ENCODE measurements around the gene MAGEA8.
"Not testable (repeated sequence)": the region's sequence is repeated elsewhere in the genome, so short reads cannot be mapped to it uniquely, and the experiment has no call there.

MAGEA8 gene

GRCh38 chrX:149881081-149881711 is at the start of gene MAGEA8:
MAGEA8 (plus strand) TSS chrX:149881183; CDS start chrX:149884273, 3,090 bp downstream.
- DNase-seq (ENCODE audit: low read depth in 4 of 4, low spot score in 1 of 4) = no peak

GRCh38 chrX:149831473-149831872 is 49.5 kb upstream of the MAGEA8 start:
- DNase-seq (ENCODE audit: low read depth in 4 of 4, low spot score in 1 of 4) = no peak

GRCh38 chrX:149836728-149837127 is 44.3 kb upstream of the MAGEA8 start:
- not testable (repeated sequence) for DNase-seq (ENCODE audit: low read depth in 4 of 4, low spot score in 1 of 4)

GRCh38 chrX:149837167-149837566 is 43.8 kb upstream of the MAGEA8 start:
- no peak for DNase-seq (ENCODE audit: low read depth in 4 of 4, low spot score in 1 of 4)

- no peak for DNase-seq (ENCODE audit: low read depth in 4 of 4, low spot score in 1 of 4)
Measured at GRCh38 chrX:149837639-149838038, 43.3 kb upstream of the MAGEA8 start.

- DNase-seq (ENCODE audit: low read depth in 4 of 4, low spot score in 1 of 4) = no peak
Measured at GRCh38 chrX:149841929-149842328, 39.1 kb upstream of the MAGEA8 start.

GRCh38 chrX:149845385-149845784 is 35.6 kb upstream of the MAGEA8 start:
- no peak for DNase-seq (ENCODE audit: low read depth in 4 of 4, low spot score in 1 of 4)

- no peak for DNase-seq (ENCODE audit: low read depth in 4 of 4, low spot score in 1 of 4)
Measured at GRCh38 chrX:149846789-149847188, 34.2 kb upstream of the MAGEA8 start.

- no peak for DNase-seq (ENCODE audit: low read depth in 4 of 4, low spot score in 1 of 4)
Measured at GRCh38 chrX:149848855-149849254, 32.1 kb upstream of the MAGEA8 start.

- DNase-seq (ENCODE audit: low read depth in 4 of 4, low spot score in 1 of 4) = no peak
Measured at GRCh38 chrX:149849787-149850186, 31.2 kb upstream of the MAGEA8 start.

GRCh38 chrX:149851864-149852263 is 29.1 kb upstream of the MAGEA8 start:
- no peak for DNase-seq (ENCODE audit: low read depth in 4 of 4, low spot score in 1 of 4)

- no peak for DNase-seq (ENCODE audit: low read depth in 4 of 4, low spot score in 1 of 4)
Measured at GRCh38 chrX:149853925-149854324, 27.1 kb upstream of the MAGEA8 start.

- no peak for DNase-seq (ENCODE audit: low read depth in 4 of 4, low spot score in 1 of 4)
Measured at GRCh38 chrX:149858592-149858991, 22.4 kb upstream of the MAGEA8 start.

GRCh38 chrX:149860445-149860844 is 20.5 kb upstream of the MAGEA8 start:
- no peak for DNase-seq (ENCODE audit: low read depth in 4 of 4, low spot score in 1 of 4)

- no peak for DNase-seq (ENCODE audit: low read depth in 4 of 4, low spot score in 1 of 4)
Measured at GRCh38 chrX:149865390-149865789, 15.6 kb upstream of the MAGEA8 start.

- DNase-seq (ENCODE audit: low read depth in 4 of 4, low spot score in 1 of 4) = no peak
Measured at GRCh38 chrX:149867488-149867887, 13.5 kb upstream of the MAGEA8 start.

GRCh38 chrX:149870840-149871239 is 10.1 kb upstream of the MAGEA8 start:
- DNase-seq (ENCODE audit: low read depth in 4 of 4, low spot score in 1 of 4) = no peak

- no peak for DNase-seq (ENCODE audit: low read depth in 4 of 4, low spot score in 1 of 4)
Measured at GRCh38 chrX:149871433-149871832, 9.6 kb upstream of the MAGEA8 start.

GRCh38 chrX:149871940-149872339 is 9.0 kb upstream of the MAGEA8 start:
- peak; percentile 6 to 40 (median 32) for DNase-seq (ENCODE audit: low read depth in 4 of 4, low spot score in 1 of 4)

GRCh38 chrX:149877157-149877556 is 3.8 kb upstream of the MAGEA8 start:
- no peak for DNase-seq (ENCODE audit: low read depth in 4 of 4, low spot score in 1 of 4)

GRCh38 chrX:149877636-149878035 is 3.3 kb upstream of the MAGEA8 start:
- no peak for DNase-seq (ENCODE audit: low read depth in 4 of 4, low spot score in 1 of 4)

GRCh38 chrX:149890828-149891227 is 9.8 kb downstream of the MAGEA8 start:
- DNase-seq (ENCODE audit: low read depth in 4 of 4, low spot score in 1 of 4) = not testable (repeated sequence)

GRCh38 chrX:149898554-149898953 is 17.6 kb downstream of the MAGEA8 start:
- no peak for DNase-seq (ENCODE audit: low read depth in 4 of 4, low spot score in 1 of 4)

All from stimulated activated CD4-positive, alpha-beta T cell treated with anti-CD3 and anti-CD28 coated beads, Interleukin-1b, Interleukin-23, amount 100 ng/mL, for 24 hours (primary cell).